Raji (cell line): ENCODE measurements around the gene TMED4.

Experiments
- POLR2A ChIP-seq: IDR thresholded peaks from 2 replicates; pipeline ENCODE4 v1.6.1; 2011; ENCODE audit warnings: low read depth, low read length, control low read depth; ENCODE audit not compliant: insufficient read depth

TMED4 gene

GRCh38 chr7:44583146-44583865, 1.3 kb upstream of the TMED4 start:
- no peak for TF ChIP-seq POLR2A

GRCh38 chr7:44580945-44581878, 819 bp downstream of the TMED4 start:
- TF ChIP-seq POLR2A, result no peak

- TF ChIP-seq POLR2A, result no peak
Observed at GRCh38 chr7:44576228-44576627, 5.8 kb downstream of the TMED4 start.

GRCh38 chr7:44575054-44575453, 7.0 kb downstream of the TMED4 start:
- TF ChIP-seq POLR2A, result no peak

- no peak for TF ChIP-seq POLR2A
Observed at GRCh38 chr7:44574287-44574872, 7.7 kb downstream of the TMED4 start.

GRCh38 chr7:44573464-44574286, 8.4 kb downstream of the TMED4 start, which contains the start of gene DDX56:
Gene DDX56 (minus strand): TSS chr7:44573908. CDS start chr7:44573895, 13 bp downstream.
- TF ChIP-seq POLR2A, result peak; percentile 93

GRCh38 chr7:44572771-44573170, 9.3 kb downstream of the TMED4 start:
- TF ChIP-seq POLR2A, result no peak

- no peak for TF ChIP-seq POLR2A
Observed at GRCh38 chr7:44569959-44570358, 12.1 kb downstream of the TMED4 start.

- TF ChIP-seq POLR2A, result no peak
Observed at GRCh38 chr7:44568771-44569560, 13.1 kb downstream of the TMED4 start.

- TF ChIP-seq POLR2A, result no peak
Observed at GRCh38 chr7:44567884-44568283, 14.1 kb downstream of the TMED4 start.

- no peak for TF ChIP-seq POLR2A
Observed at GRCh38 chr7:44566680-44567079, 15.4 kb downstream of the TMED4 start.

- no peak for TF ChIP-seq POLR2A
Observed at GRCh38 chr7:44565795-44566559, 16.1 kb downstream of the TMED4 start.

GRCh38 chr7:44565097-44565794, 16.8 kb downstream of the TMED4 start:
- TF ChIP-seq POLR2A, result no peak
